Right lung (tissue), 5 donors: ENCODE measurements around the gene FGFR4. TPM values are rescaled to one million over a fixed set of nuclear protein-coding genes. Genes with fewer than 3 reads are reported as not detected.
A peak's percentile ranks its signal among the peaks of the same experiment; 100 is the strongest.

ENCODE experiments used
- DNase-seq, 2 donors: peaks; one replicate each; pipeline ENCODE4 v3.0.0-alpha.2; 2013
- polyA plus RNA-seq, 5 donors: library from polyadenylated mRNA; unstranded; fragments of 120-200 nt; gene quantifications; one replicate each; pipeline versions ENCODE4 v1.2.1 to v1.2.3, GENCODE V29; 2013; ENCODE audit warnings: inconsistent platforms in 1 of 5, low replicate concordance in 1 of 5; ENCODE audit not compliant: insufficient read length in 5 of 5, insufficient read depth in 1 of 5

The FGFR4 gene
- polyA plus RNA-seq, 5 donors = 135 to 342 (median 218) TPM

DNA sequence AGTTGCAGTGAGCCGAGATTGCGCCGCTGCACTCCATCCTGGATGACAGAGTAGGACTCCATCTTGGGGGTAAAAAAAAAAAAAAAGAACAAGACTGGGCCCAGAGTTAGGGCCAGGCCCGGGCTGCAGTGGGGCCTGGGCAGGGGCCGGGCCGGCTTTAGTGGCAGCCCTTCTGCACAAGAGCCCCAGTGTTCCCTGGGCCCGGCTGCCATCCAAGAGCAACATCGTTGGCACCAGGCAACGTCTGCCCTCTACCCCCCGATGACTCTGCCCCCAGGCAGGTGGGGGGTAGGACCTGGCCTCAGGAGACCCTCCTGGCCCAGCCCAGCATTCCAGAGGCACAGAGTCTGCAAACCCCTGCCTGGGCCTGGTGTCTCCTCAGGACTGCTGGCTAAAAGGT lies 4.9 kb upstream of the FGFR4 start:
- no peak for DNase-seq

GRCh38 chr5:177083357-177083756 lies 3.4 kb upstream of the FGFR4 start:
- DNase-seq = no peak

- no peak for DNase-seq
Measured at GRCh38 chr5:177084175-177084574, 2.5 kb upstream of the FGFR4 start.

GRCh38 chr5:177085985-177086653 lies 596 bp upstream of the FGFR4 start:
- no peak for DNase-seq

GRCh38 chr5:177087398-177088005 lies 787 bp downstream of the FGFR4 start:
- no peak for DNase-seq

GRCh38 chr5:177089127-177089526 lies 2.4 kb downstream of the FGFR4 start:
- peak; percentile 78 to 82 for DNase-seq

DNA sequence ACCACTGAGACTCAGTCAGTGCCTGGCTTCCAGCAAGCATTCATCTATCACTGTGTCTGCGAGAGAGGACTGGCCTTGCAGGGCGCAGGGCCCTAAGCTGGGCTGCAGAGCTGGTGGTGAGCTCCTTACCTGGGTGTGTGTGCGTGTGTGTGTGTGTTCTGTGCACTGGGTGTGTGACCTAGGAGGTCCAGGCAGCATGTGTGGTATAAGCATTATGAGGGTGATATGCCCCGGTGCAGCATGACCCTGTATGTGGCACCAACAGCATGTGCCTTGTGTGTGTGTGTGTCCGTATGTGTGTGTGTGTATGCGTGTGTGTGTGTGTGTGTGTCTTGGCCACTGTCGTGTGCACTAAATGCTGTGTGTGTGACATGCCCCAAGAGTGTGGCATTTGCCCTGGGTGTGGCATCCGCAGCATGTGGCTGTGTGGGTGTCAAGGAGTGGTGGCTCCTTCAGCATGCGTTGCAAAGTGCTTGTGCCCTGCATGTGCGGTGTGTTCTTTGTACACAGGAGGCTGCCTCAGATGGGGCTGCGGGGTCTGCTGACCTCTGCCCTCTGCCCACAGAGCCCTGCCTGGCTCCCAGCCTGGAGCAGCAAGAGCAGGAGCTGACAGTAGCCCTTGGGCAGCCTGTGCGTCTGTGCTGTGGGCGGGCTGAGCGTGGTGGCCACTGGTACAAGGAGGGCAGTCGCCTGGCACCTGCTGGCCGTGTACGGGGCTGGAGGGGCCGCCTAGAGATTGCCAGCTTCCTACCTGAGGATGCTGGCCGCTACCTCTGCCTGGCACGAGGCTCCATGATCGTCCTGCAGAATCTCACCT lies 3.3 kb downstream of the FGFR4 start:
- DNase-seq = no peak

DNA sequence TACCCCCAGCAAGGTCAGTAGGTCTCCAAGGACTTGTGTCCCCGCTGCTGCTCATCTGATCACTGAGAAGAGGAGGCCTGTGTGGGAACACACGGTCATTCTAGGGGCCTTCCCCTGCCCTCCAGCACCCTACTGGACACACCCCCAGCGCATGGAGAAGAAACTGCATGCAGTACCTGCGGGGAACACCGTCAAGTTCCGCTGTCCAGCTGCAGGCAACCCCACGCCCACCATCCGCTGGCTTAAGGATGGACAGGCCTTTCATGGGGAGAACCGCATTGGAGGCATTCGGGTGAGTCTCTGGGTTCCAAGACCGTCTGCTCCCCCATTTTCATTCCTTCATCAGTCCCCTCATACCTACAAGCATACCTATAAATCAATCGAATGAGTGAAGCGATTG lies 4.1 kb downstream of the FGFR4 start:
- no peak for DNase-seq

DNA sequence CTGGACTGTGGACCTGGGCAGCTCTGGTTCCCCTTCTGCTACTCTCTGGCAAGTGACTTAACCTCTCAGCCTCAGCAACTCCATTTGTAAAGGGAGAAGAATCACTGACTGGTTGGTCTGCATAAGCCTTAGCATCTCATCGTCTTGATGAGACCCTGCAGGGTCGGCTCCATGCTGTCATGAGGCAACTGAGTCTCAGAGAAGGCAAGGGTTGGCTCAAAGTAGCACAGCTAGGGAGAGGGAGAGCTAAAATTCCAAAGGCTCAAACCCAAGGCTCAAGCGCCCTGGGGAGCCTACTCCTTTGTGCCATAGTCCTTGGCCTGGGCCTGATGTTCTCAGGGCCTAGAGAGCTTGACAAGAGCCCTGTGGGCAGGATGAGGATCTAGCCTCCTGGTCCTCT lies 4.5 kb downstream of the FGFR4 start:
- no peak for DNase-seq

DNA sequence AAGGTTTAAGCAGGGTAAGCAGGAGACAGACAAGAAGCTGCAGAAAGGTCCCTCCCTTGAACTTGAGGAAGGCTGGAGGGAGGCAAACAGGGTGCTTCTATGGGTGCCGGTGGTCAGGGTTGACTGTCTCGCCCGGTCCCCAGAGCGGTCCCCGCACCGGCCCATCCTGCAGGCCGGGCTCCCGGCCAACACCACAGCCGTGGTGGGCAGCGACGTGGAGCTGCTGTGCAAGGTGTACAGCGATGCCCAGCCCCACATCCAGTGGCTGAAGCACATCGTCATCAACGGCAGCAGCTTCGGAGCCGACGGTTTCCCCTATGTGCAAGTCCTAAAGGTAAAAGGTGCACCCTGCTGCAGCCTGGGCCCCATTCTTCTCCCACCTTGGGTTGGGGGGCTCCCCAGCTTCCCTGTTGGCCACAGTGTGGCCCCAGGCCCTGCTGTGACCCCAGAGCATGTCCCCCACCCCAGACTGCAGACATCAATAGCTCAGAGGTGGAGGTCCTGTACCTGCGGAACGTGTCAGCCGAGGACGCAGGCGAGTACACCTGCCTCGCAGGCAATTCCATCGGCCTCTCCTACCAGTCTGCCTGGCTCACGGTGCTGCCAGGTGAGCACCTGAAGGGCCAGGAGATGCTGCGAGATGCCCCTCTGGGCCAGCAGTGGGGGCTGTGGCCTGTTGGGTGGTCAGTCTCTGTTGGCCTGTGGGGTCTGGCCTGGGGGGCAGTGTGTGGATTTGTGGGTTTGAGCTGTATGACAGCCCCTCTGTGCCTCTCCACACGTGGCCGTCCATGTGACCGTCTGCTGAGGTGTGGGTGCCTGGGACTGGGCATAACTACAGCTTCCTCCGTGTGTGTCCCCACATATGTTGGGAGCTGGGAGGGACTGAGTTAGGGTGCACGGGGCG lies 5.7 kb downstream of the FGFR4 start:
- DNase-seq = no peak

DNA sequence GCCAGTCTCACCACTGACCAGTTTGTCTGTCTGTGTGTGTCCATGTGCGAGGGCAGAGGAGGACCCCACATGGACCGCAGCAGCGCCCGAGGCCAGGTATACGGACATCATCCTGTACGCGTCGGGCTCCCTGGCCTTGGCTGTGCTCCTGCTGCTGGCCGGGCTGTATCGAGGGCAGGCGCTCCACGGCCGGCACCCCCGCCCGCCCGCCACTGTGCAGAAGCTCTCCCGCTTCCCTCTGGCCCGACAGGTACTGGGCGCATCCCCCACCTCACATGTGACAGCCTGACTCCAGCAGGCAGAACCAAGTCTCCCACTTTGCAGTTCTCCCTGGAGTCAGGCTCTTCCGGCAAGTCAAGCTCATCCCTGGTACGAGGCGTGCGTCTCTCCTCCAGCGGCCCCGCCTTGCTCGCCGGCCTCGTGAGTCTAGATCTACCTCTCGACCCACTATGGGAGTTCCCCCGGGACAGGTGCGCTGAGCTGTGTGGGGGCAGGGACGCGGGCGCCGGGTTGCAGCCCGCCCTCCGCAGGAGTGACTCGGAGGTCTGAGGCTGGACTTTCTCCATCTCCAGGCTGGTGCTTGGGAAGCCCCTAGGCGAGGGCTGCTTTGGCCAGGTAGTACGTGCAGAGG lies 6.5 kb downstream of the FGFR4 start:
- DNase-seq = no peak

DNA sequence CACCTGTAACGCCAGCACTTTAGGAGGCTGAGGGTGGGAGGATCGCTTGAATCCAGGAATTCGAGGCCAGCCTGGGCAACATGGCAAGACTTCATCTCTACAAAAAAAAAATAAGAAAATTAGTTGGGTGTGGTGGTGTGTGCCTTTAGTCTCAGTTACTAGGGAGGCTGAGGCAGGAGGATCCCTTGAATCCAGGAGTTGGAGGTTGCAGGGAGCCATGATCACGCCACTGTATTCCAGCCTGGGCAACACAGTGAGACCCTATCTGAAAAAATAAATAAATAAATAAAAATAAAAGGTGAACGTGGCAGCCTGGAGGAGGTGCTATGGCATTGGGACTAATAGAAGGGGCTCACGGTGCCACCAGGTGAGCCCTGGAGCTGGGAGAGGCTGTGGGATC lies 7.1 kb downstream of the FGFR4 start:
- no peak for DNase-seq

GRCh38 chr5:177094224-177095087 lies 7.7 kb downstream of the FGFR4 start:
- peak; percentile 97 to 98 for DNase-seq

GRCh38 chr5:177095088-177095669 lies 8.5 kb downstream of the FGFR4 start:
- no peak for DNase-seq

GRCh38 chr5:177096162-177097015 lies 9.7 kb downstream of the FGFR4 start:
- DNase-seq = no peak

GRCh38 chr5:177097016-177097985 lies 10.6 kb downstream of the FGFR4 start:
- DNase-seq = no peak

GRCh38 chr5:177098120-177098469 lies 11.4 kb downstream of the FGFR4 start:
- DNase-seq = no peak
